Measurements from ENCODE around the gene DAGLA. TPM values are rescaled to one million over a fixed set of nuclear protein-coding genes. Genes with fewer than 3 reads are reported as not detected.

The DAGLA gene
- total RNA-seq, 1 donor from 2014 or later = 4.8 TPM

DNA sequence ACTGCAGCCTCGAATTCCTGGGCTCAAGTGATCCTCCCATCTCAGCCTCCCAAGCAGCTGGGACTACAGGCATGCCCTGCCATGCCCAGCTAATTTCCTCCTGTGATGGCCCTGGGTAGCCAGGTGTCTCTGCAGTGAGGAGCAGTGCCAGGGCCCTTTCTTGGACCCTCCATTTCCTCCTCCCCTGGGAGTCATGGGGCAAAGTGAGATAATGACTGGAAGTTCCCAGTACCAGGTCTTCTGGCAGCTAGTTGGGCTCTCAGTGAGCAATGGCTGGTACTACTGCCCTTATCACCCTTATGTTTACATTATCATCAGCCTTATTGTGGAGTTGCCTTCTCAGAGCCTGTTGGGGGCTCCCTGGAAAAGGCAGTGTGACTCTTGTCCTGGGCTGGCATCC lies 17.6 kb downstream of the DAGLA start:
- Mint-ChIP-seq H3K4me3 (ENCODE audit: unreplicated experiment) (no peak overlapping the region), H3K27ac (ENCODE audit: unreplicated experiment) (no peak overlapping the region), H3K36me3 (ENCODE audit: low read depth) (no peaks in the 10 kb centered on the region), H3K4me1 (ENCODE audit: low read depth) (peaks cover 46% of the 10 kb centered on the region), H3K9me3 (ENCODE audit: low read depth) (no peaks in the 10 kb centered on the region), H3K27me3 (ENCODE audit: low read depth) (no peaks in the 10 kb centered on the region)
- TF ChIP-seq CTCF (IDR thresholded peaks at IDR 0.05) = no peak
- no peak for DNase-seq (ENCODE audit: low spot score)

GRCh38 chr11:61698173-61698948 lies 18.2 kb downstream of the DAGLA start:
- Mint-ChIP-seq H3K27me3 (ENCODE audit: low read depth) (no peaks in the 10 kb centered on the region), H3K4me1 (ENCODE audit: low read depth) (peaks cover 46% of the 10 kb centered on the region), H3K4me3 (ENCODE audit: unreplicated experiment) (no peak overlapping the region), H3K36me3 (ENCODE audit: low read depth) (no peaks in the 10 kb centered on the region), H3K27ac (ENCODE audit: unreplicated experiment) (no peak overlapping the region), H3K9me3 (ENCODE audit: low read depth) (no peaks in the 10 kb centered on the region)
- no peak for TF ChIP-seq CTCF (IDR thresholded peaks at IDR 0.05)
- DNase-seq (ENCODE audit: low spot score) = no peak

DNA sequence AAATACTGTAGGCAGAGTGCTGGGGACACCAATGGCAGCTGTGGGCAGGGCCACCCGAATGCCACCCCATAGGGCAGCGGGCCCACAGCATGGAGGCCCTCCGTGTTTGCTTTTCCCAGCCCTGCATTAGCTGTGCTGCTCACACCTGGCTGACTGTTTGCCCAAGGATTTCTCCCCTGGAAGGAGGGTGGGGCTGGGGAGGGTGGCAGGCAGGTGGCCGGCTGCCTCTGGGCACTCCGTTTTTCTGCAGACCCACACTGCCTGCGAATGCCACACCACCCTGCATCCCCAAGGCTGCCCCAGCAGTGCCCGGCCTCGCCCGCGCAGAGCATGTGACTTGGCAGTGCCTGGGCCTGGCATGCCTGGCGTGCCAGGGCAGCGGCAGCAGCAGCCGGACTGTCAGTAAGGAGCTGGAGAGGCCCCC lies 19.6 kb downstream of the DAGLA start:
- H3K27ac Mint-ChIP-seq (ENCODE audit: unreplicated experiment) = no peak overlapping the region
- peaks cover 36% of the 10 kb centered on the region for H3K4me1 Mint-ChIP-seq (ENCODE audit: low read depth)
- no peaks in the 10 kb centered on the region for H3K9me3 Mint-ChIP-seq (ENCODE audit: low read depth)
- no peak overlapping the region for H3K4me3 Mint-ChIP-seq (ENCODE audit: unreplicated experiment)
- DNase-seq (ENCODE audit: low spot score) = no peak
- H3K36me3 Mint-ChIP-seq (ENCODE audit: low read depth) = no peaks in the 10 kb centered on the region
- no peak for TF ChIP-seq CTCF (IDR thresholded peaks at IDR 0.05)
- H3K27me3 Mint-ChIP-seq (ENCODE audit: low read depth) = no peaks in the 10 kb centered on the region

DNA sequence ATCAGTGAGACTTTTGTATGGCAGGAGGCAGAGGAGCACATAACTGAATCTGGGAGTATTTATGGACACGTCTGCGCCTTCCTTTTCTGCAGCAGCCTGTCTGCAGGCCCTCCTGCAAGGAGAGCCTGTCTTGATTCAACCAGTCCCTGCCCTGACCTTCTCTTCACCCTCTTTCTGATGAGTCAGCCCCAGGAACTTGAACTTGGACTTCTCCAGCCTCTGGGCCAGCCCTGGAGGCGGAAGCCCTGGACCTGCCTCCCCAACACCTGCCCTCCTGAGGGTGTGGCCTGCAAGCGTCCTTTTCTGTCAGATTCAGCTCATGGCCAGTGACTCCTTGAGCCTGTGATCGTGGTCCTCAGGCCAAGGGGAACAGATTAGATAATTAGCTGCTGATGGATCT lies 20.0 kb downstream of the DAGLA start:
- no peak for DNase-seq (ENCODE audit: low spot score)
- Mint-ChIP-seq H3K36me3 (ENCODE audit: low read depth) (no peaks in the 10 kb centered on the region), H3K4me3 (ENCODE audit: unreplicated experiment) (no peak overlapping the region), H3K27me3 (ENCODE audit: low read depth) (no peaks in the 10 kb centered on the region), H3K4me1 (ENCODE audit: low read depth) (peaks cover 33% of the 10 kb centered on the region), H3K27ac (ENCODE audit: unreplicated experiment) (no peak overlapping the region), H3K9me3 (ENCODE audit: low read depth) (no peaks in the 10 kb centered on the region)
- no peak for TF ChIP-seq CTCF (IDR thresholded peaks at IDR 0.05)

- Mint-ChIP-seq H3K27ac (ENCODE audit: unreplicated experiment) (no peak overlapping the region), H3K9me3 (ENCODE audit: low read depth) (no peaks in the 10 kb centered on the region), H3K27me3 (ENCODE audit: low read depth) (no peaks in the 10 kb centered on the region), H3K4me3 (ENCODE audit: unreplicated experiment) (no peak overlapping the region), H3K4me1 (ENCODE audit: low read depth) (peaks cover 28% of the 10 kb centered on the region), H3K36me3 (ENCODE audit: low read depth) (no peaks in the 10 kb centered on the region)
- no peak for TF ChIP-seq CTCF (IDR thresholded peaks at IDR 0.05)
- DNase-seq (ENCODE audit: low spot score) = no peak
Measured at GRCh38 chr11:61700720-61701119, 20.5 kb downstream of the DAGLA start.
